Ascending aorta (tissue), 2 donors: ENCODE measurements around the gene NFYA. TPM values are rescaled to one million over a fixed set of nuclear protein-coding genes. Genes with fewer than 3 reads are reported as not detected.

Experiments used
- DNase-seq, 2 donors: peaks; one replicate each; pipeline ENCODE4 v3.0.0-alpha.2; 2019; ENCODE audit warnings: low spot score in 2 of 2
- H3K27ac ChIP-seq, 2 donors: fragments of 200-600 bp; sonication (generic); one replicate each; pipeline ENCODE4 v1.5.1; 2016 to 2017; ENCODE audit warnings: mild to moderate bottlenecking in 1 of 2
- H3K27me3 ChIP-seq: fragments of 200-600 bp; sonication (generic); one replicate; pipeline ENCODE4 v1.5.1; 2017
- H3K36me3 ChIP-seq, 2 donors: fragments of 200-600 bp; sonication (generic); one replicate each; pipeline ENCODE4 v1.5.1; 2016
- H3K4me1 ChIP-seq, 2 donors: fragments of 200-600 bp; sonication (generic); one replicate each; pipeline ENCODE4 v1.5.1; 2016 to 2017; ENCODE audit warnings: mild to moderate bottlenecking in 1 of 2
- H3K4me3 ChIP-seq, 2 donors: fragments of 200-600 bp; sonication (generic); one replicate each; pipeline ENCODE4 v1.5.1; 2016 to 2017; ENCODE audit warnings: mild to moderate bottlenecking in 1 of 2
- H3K9me3 ChIP-seq, 2 donors: fragments of 200-600 bp; sonication (generic); one replicate each; pipeline ENCODE4 v1.5.1; 2016
- intact Hi-C: fragments of 100-400 bp; cut with DNase I; formaldehyde crosslinking; loops from one replicate; pipeline ENCODE4 v1.15.1; 2023
- total RNA-seq: library from RNA; depleted of rRNA; stranded (reverse); fragments of >200 nt; gene quantifications from one replicate; pipeline ENCODE4 v1.1.0, GENCODE V29; 2016
- TF ChIP-seq, protein P1 (sequence below), 3 experiments: fragments of 200-600 bp in 2 of 3; fragments of 450-650 bp in 1 of 3; sonication (generic) in 2 of 3; IDR thresholded peaks; one replicate each; pipeline ENCODE4 v1.5.1; 2016 to 2019; ENCODE audit warnings: antibody characterized with exemption in 3 of 3, mild to moderate bottlenecking in 1 of 3, moderate library complexity in 1 of 3

NFYA gene
- total RNA-seq, 1 donor from 2014 or later: 10.4 TPM

DNA sequence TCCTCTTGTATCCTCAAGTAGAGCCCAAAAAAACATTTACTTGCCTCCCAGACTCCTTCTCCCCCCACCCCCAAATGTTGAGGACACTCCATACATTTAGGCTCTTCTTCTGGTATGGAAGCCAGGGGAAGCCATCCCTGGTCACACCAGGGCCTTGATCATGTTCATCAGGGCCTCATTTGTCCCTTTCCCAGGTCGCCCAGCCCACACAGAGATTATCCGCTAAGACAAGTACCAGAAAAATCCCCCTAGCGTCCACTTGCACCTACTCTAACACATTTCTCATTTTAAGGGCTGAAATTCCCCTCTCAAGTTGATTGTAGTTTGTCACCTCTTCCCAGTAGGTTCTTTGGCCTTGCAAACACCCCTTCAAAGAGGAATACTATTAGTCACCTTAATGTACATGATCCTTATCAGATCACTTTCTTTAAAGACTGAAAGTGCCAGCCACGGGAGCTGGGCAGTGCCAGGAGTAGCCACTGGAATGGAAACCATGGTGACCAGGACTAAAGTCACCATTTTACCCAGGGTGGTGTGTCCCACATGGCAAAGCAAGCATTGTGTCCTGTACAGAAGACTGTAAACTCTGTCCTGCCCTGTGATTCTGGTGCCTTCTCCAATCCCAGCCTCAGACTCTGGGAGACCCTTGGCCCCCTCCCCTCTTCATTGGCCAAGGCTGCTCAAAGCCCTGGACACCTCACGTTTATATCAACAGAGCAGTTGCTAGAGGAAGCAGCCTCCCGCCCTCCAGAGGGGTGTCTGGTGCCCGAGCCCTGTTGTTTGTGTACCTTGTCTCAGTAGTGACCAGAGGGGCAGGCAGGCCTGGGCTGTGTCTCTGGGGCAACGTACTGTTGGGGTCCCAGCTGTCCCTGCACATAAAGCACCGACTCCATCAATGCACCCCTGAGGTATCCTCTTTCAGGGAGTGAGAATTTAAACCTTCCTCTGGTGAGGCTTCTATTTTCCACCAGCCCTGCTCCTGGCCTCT, 24.7 kb upstream of the NFYA start:
- DNase-seq: no peak
- H3K9me3 ChIP-seq: no peaks in the 10 kb centered on the region
- intact Hi-C loops: no loop called here
- H3K27me3 ChIP-seq: no peaks in the 10 kb centered on the region
- no peaks in the 10 kb centered on the region for H3K36me3 ChIP-seq
- H3K27ac ChIP-seq: no peak overlapping the region
- H3K4me1 ChIP-seq: no peaks in the 10 kb centered on the region
- TF ChIP-seq, protein P1, sequence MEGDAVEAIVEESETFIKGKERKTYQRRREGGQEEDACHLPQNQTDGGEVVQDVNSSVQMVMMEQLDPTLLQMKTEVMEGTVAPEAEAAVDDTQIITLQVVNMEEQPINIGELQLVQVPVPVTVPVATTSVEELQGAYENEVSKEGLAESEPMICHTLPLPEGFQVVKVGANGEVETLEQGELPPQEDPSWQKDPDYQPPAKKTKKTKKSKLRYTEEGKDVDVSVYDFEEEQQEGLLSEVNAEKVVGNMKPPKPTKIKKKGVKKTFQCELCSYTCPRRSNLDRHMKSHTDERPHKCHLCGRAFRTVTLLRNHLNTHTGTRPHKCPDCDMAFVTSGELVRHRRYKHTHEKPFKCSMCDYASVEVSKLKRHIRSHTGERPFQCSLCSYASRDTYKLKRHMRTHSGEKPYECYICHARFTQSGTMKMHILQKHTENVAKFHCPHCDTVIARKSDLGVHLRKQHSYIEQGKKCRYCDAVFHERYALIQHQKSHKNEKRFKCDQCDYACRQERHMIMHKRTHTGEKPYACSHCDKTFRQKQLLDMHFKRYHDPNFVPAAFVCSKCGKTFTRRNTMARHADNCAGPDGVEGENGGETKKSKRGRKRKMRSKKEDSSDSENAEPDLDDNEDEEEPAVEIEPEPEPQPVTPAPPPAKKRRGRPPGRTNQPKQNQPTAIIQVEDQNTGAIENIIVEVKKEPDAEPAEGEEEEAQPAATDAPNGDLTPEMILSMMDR (IDR thresholded peaks at IDR 0.05): no peak
- no peak overlapping the region for H3K4me3 ChIP-seq

DNA sequence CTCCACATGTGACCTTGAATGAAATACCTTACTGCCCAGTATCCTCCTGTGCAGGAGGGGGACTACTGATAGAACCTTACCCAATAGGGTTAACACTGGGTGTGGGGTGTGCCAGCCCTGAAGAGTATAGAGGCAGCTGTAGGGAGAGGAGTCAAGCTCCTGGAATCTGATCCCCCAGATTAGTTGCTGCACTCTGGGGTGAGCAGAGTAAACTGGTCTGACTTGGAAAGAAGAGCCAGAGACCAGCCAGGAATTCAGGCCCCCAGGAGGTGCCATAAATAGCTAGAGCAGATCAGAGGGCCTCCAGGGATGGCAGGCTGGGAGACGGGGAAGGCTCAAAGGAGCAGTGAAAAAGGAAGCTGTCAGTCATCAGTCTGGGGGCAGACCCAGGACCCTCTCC, 23.3 kb upstream of the NFYA start:
- Histone ChIP-seq H3K9me3 (no peaks in the 10 kb centered on the region), H3K4me1 (no peaks in the 10 kb centered on the region), H3K27me3 (no peaks in the 10 kb centered on the region), H3K36me3 (no peaks in the 10 kb centered on the region), H3K4me3 (no peak overlapping the region), H3K27ac (no peak overlapping the region)
- intact Hi-C loops: no loop called here
- DNase-seq: no peak
- TF ChIP-seq, protein P1 (IDR thresholded peaks at IDR 0.05): no peak

DNA sequence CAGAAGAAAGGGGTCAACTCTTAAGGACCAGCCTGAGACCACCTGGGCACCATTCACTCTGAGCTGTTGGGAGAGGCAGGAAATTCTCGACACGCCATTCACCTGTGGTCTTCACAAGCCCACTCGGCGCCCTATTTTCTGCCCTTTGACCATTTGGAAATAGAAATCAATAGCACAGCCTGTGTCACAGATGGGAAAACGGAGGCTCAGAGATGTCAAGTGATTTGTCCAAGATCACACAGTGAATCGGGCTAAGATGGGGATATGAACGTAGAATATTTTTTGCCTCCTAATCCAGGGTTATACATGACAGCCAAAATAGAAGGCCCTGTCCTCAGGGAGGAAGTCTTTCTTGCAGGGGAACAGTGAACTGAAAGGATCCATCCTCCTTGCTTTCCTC, 22.8 kb upstream of the NFYA start:
- TF ChIP-seq, protein P1 (IDR thresholded peaks at IDR 0.05): no peak
- no peak for DNase-seq
- intact Hi-C loops: no loop called here
- Histone ChIP-seq H3K4me3 (no peak overlapping the region), H3K9me3 (no peaks in the 10 kb centered on the region), H3K27me3 (no peaks in the 10 kb centered on the region), H3K36me3 (no peaks in the 10 kb centered on the region), H3K4me1 (no peaks in the 10 kb centered on the region), H3K27ac (no peak overlapping the region)

DNA sequence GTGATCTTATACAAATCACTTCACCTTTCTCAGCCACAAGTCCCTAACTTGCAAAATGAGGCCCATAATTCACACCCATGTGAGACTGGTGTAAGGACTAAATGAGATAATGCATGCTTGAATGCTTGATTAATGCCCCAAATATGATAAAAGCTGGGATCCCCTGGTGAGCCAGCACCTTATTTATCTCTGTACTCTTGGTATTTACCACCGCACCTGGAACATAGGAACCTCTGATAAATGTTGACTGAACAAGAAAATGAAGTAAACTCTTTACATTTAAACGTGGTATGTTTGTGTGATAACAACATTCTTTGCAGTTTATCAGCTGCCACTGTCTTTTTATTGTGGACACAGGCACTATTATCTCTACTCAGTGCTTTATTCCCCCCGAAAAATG, 22.2 kb upstream of the NFYA start:
- intact Hi-C loops: no loop called here
- H3K27ac ChIP-seq: no peak overlapping the region
- no peaks in the 10 kb centered on the region for H3K27me3 ChIP-seq
- no peaks in the 10 kb centered on the region for H3K36me3 ChIP-seq
- no peak for DNase-seq
- no peaks in the 10 kb centered on the region for H3K9me3 ChIP-seq
- H3K4me1 ChIP-seq: no peaks in the 10 kb centered on the region
- no peak overlapping the region for H3K4me3 ChIP-seq
- TF ChIP-seq, protein P1 (IDR thresholded peaks at IDR 0.05): no peak

DNA sequence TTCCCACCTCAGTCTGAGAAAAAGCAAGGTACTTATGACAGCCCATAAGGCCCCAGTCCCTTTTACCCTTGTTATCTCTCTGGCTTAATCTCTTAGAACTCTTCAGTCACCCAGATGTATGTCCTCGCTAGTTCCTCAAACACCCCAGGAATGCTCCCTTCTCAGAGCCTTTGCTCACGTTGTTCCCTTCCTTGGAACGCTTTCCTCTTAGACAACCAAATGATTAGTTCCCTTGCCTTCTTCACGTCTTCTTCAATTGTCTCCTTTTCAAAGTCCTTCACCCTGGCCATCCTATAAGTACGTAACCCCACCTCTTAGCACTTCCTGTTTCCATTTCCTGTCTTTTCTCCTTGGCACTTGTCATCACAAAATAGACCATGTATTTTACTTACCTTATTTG, 20.9 kb upstream of the NFYA start:
- H3K9me3 ChIP-seq: no peaks in the 10 kb centered on the region
- no peak overlapping the region for H3K27ac ChIP-seq
- H3K4me1 ChIP-seq: no peaks in the 10 kb centered on the region
- no peak for DNase-seq
- no peaks in the 10 kb centered on the region for H3K36me3 ChIP-seq
- no peak overlapping the region for H3K4me3 ChIP-seq
- intact Hi-C loops: no loop called here
- TF ChIP-seq, protein P1 (IDR thresholded peaks at IDR 0.05): no peak
- no peaks in the 10 kb centered on the region for H3K27me3 ChIP-seq
